ENCODE data around the gene EIF1AY.
"Not testable (repeated sequence)": the region's sequence is repeated elsewhere in the genome, so short reads cannot be mapped to it uniquely, and the experiment has no call there.

EIF1AY gene, protein sequence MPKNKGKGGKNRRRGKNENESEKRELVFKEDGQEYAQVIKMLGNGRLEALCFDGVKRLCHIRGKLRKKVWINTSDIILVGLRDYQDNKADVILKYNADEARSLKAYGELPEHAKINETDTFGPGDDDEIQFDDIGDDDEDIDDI

DNA sequence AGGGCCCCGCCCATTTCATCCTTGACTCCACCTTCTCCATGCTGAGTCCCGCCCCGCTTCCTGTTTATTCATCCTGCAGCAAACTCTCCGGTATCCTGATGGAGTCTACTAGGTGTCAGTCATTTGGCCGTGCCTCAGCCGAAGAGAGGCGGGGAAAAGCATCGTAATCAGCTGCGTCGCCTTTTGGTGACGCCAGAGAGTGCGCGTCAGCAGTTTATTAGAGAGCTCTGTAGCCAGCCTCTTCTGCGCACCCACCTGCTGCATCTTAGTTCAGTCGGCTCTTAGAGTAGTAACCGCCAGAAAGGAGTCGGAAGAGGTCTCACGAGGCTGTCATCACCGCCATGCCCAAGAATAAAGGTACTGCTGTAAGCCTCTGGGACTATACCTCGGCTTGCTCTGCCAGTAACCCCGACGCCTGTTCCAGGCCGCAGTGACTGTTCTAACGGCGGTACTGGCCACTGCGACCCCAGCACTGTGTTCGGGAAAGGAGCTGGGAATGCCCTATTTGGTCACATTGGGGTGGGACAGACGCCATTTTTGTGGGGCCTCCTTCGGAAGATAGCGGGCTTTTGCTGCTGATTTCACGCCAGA is at the start of gene EIF1AY:
TSS of gene EIF1AY (plus strand) at position 246 of the 591 bp plus-strand sequence. CDS start at position 342, 96 bp downstream.
- no peak for DNase-seq

DNA sequence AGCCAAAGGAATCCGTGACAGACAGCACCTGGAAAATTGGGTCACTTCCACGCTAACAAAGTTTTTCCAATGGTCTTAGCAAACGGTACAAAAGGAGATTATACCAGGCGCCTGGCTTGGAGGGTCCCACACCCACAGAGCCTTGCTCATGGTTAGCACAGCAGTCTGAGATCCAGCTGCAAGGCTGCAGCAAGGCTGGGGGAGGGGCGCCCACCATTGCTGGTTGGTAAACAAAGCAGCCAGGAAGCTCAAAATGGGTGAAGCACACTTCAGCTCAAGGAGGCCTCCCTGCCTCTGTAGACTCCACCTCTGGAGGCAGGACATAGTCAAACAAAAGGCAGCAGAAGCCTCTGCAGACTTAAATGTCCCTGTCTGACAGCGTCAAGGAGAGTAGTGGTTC is 47.1 kb upstream of the EIF1AY start:
- DNase-seq: no peak

DNA sequence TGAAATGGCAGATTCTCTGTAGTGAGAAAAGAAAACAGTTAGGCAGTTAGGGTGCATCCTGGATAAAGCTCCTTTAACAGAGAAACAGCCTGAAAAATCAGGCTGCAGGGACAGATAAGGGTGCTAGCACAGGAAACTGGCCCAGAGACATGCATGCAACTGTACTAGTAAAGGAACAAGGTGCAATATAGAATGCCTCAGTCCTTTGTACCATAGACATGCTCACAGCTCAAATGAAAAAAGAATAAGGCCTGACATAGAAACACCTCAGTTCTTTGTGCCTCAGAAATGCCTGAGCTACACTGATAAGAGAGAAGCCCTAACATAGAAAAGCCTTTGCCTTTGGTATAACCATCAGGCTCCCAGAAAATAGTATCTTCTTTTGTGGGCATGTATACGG is 37.4 kb upstream of the EIF1AY start:
- no peak for DNase-seq

- no peak for DNase-seq
Measured at GRCh38 chrY:20538933-20539332, 36.6 kb upstream of the EIF1AY start.

GRCh38 chrY:20544451-20544960 is 31.1 kb upstream of the EIF1AY start:
- no peak for DNase-seq

DNA sequence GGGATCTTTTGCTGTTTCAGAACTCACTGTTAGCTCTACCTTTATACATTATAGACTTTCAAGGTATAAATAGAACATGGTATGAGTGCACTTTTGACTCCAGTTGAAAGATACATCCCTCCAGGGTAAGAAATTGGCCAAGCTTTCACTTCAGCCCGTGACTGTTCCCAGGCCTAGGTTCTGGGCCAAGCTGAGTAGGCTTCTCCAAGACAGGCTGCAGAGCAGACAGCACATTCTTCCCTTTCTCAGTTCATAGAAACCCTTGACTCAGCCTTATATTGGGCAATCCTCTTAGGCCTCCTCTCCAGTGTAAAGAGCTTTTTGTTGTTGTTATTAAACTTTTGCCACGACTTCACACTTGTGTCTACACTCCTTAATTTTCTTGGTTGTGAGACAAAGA is 29.5 kb upstream of the EIF1AY start:
- no peak for DNase-seq

GRCh38 chrY:20549289-20549688 is 26.3 kb upstream of the EIF1AY start:
- DNase-seq: no peak

- DNase-seq: no peak
Measured at GRCh38 chrY:20551840-20552239, 23.7 kb upstream of the EIF1AY start.

DNA sequence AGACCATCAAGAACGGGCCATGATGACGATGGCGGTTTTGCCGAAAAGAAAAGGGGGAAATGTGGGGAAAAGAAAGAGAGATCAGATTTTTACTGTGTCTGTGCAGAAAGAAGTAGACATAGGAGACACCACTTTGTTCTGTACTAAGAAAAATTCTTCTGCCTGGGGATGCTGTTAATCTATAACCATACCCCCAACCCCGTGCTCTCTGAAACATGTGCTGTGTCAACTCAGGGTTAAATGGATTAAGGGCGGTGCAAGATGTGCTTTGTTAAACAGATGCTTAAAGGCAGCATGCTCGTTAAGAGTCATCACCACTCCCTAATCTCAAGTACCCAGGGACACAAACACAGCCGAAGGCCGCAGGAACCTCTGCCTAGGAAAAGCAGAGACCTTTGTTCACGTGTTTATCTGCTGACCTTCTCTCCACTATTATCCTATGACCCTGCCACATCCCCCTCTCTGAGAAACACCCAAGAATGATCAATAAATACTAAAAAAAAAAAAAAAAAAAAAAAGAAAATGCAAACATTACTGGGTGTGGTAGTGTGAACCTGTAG is 22.7 kb upstream of the EIF1AY start:
- not testable (repeated sequence) for DNase-seq

DNA sequence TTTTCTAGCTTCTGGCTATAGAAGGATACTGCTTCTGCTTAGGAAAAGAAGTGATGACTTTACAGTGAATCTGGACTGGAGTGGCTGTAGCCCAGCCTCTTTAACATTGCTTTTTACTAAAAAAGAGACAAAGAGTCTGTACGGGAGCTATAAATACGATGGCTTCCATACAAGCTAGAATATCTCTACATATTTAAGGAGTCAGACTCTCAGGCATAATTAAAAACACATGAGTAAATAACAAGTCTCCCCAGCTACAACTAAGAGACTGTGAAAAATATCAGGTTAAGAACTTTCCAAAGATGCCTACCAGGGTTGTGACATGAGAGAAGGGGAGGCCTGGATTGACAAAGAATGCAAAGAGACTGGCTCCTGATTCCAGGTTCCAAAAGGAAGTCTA is 19.8 kb upstream of the EIF1AY start:
- no peak for DNase-seq

DNA sequence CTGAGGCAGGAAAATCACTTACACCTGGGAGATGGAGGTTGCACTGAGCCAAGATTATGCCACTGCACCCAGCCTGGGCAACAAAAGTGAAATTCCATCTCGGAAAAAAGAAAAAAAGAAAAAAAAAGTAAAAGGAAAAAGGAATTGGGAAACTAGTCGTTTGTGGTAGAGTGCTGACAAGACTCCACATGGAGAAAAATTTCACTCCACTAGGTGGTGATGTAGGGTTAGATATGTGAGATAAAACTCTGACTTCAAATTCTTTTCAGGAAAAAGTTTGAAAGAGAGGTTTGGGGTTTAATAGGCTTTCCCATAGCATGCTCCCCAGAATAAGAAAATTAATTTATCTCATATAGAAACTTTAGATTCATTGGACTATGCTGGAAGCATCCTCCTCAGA is 16.9 kb upstream of the EIF1AY start:
- DNase-seq: no peak

GRCh38 chrY:20559873-20560512 is 15.6 kb upstream of the EIF1AY start:
- DNase-seq: no peak

- no peak for DNase-seq
Measured at GRCh38 chrY:20571306-20571705, 4.3 kb upstream of the EIF1AY start.

DNA sequence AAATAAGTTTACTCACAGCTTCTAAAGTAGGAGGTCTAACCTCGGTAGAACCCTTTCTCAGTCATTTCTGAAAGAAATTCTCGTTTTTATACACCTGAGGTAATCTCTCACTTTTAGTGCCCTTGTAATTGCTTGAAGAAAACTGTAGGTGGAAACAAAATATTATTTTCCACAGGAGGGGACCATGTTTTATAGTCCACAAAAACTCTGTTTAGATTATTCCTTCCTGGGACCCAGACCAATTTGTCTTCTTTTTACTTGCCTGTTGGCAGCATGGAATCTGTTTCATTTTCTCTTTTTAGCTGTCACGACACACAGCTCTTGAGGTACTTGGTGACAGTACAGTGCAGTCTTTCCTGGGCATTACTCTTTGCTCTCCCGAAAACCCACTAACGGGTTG is 930 bp downstream of the EIF1AY start:
- no peak for DNase-seq

GRCh38 chrY:20578206-20578605 is 2.6 kb downstream of the EIF1AY start:
- DNase-seq: no peak

GRCh38 chrY:20581687-20582086 is 6.1 kb downstream of the EIF1AY start:
- no peak for DNase-seq

DNA sequence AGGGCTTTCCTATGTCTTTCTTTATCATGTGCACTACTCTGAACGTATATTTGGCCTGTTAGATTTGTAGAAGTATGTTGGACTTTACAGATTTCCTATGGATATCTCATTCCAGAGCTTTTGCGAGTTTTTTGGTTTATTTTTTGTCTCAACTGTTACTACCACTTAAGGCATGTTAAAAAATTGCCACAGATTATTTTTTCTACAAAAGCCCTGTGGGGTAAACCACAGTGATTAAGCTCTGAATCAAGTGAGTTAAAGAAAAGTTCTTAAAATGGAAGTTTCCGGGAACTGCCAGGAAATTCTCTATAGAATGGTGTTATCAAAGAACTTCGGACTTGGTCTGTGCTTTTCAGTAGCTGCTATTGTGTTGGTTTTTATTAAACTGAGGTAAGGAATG is 10.6 kb downstream of the EIF1AY start:
- no peak for DNase-seq

Measured in GOT3 (cell line).